ENCODE measurements around the gene LIMS2. TPM values are rescaled to one million over a fixed set of nuclear protein-coding genes. Genes with fewer than 3 reads are reported as not detected.

LIMS2 gene
- total and polyA plus RNA-seq, 2 of the 8 experiments (the other 6 are each of a cell fraction or from before 2014, with no cell fraction given), result 3.3 to 4.8 TPM

GRCh38 chr2:127637236-127637630, 38.1 kb downstream of the LIMS2 start:
- Histone ChIP-seq H3K9ac (replicated peaks in 1 of 4; ENCODE audit: extremely low read depth in 1 of 4, low read depth in 3 of 4, low read length in 3 of 4) (no peak overlapping the region), H3K9me3 (ENCODE audit: insufficient read depth in 2 of 2, low read depth in 1 of 2, low read length in 1 of 2) (no peaks in the 10 kb centered on the region), H2BK15ac (ENCODE audit: low read length) (no peak overlapping the region), H2BK12ac (ENCODE audit: low read depth, low read length) (peak overlapping the region; percentile 55; the same call in 1 of the 2 replicates), H3K18ac (ENCODE audit: extremely low read depth, low read length) (peak overlapping the region; percentile 78; the same call in 1 of the 2 replicates), H2BK120ac (replicated peaks; ENCODE audit: low read depth, low read length) (peak overlapping the region; percentile 41), H4K20me1 (replicated peaks in 1 of 2; ENCODE audit: control insufficient read depth in 1 of 2, insufficient read depth in 2 of 2, low read length in 2 of 2) (no peaks in the 10 kb centered on the region), H2BK20ac (ENCODE audit: low read length) (no peak overlapping the region), H3K56ac (replicated peaks; ENCODE audit: insufficient read length, low read depth, low read length) (no peak overlapping the region), H3K36me3 (ENCODE audit: control insufficient read depth in 2 of 4, insufficient read depth in 4 of 4, low read length in 3 of 4) (no peaks in the 10 kb centered on the region), H3K4me1 (replicated peaks in 1 of 4; ENCODE audit: control insufficient read depth in 3 of 4, insufficient read depth in 4 of 4, low read length in 3 of 4) (peaks cover 0 to 19% (median 7%) of the 10 kb centered on the region in 4 experiments; a peak in 6 of 7 replicates), H2AK5ac (ENCODE audit: low read depth, low read length) (0 out of 2 replicates have a peak overlapping the region, but pooled peaks have one; percentile 24), H3K79me1 (ENCODE audit: low read depth, low read length) (no peaks in the 10 kb centered on the region), H3K4me3 (ENCODE audit: extremely low read depth in 1 of 4, insufficient read depth in 2 of 4, low read depth in 3 of 4, low read length in 4 of 4) (no peak overlapping the region), H3K27me3 (replicated peaks in 1 of 4; ENCODE audit: control insufficient read depth in 3 of 4, extremely low read depth in 1 of 4, insufficient read depth in 3 of 4, low read length in 3 of 4) (no peaks in the 10 kb centered on the region), H4K91ac (replicated peaks; ENCODE audit: insufficient read length, low read length) (peak overlapping the region; percentile 55), H3K4ac (replicated peaks; ENCODE audit: insufficient read length, low read depth, low read length) (peak overlapping the region; percentile 87), H4K8ac (ENCODE audit: extremely low read depth, insufficient read depth, low read length) (no peak overlapping the region), H3K79me2 (ENCODE audit: control insufficient read depth in 1 of 2, insufficient read depth in 2 of 2, low read length in 2 of 2) (no peaks in the 10 kb centered on the region), H2AFZ (ENCODE audit: low read length) (no peak overlapping the region), H3K27ac (ENCODE audit: low read depth, low read length) (no peak overlapping the region), H3K4me2 (ENCODE audit: insufficient read depth in 1 of 2, low read depth in 2 of 2, low read length in 2 of 2) (0 out of 4 replicates have a peak overlapping the region, but pooled peaks have one; percentile 14 to 39), H4K5ac (ENCODE audit: insufficient read length, low read depth, low read length) (no peak overlapping the region), H3K14ac (ENCODE audit: insufficient read length) (no peak overlapping the region), H3K23me2 (ENCODE audit: low read depth, low read length) (no peaks in the 10 kb centered on the region), H2BK5ac (ENCODE audit: low read depth, low read length) (peak overlapping the region; percentile 47), H3K23ac (ENCODE audit: insufficient read length) (no peak overlapping the region)
- WGBS, 2 experiments (ENCODE audit: extremely low coverage in 1 of 2, insufficient coverage in 1 of 2, insufficient read length in 1 of 2, insufficient replicate concordance in 2 of 2, low coverage in 1 of 2, low lambda C conversion rate in 2 of 2, missing lambda C conversion rate in 1 of 2), result 76% methylated on average over 10 of the region's 13 CpGs; no CpG with 5 or more reads in 1 of the 2 experiments
- DNase-seq (ENCODE audit: low read depth in 1 of 2, low spot score in 2 of 2) (no peak), FAIRE-seq (no peak)
- POLR2A ChIA-PET (ENCODE audit: partially characterized antibody), result no interaction called here
- TF ChIP-seq CTBP2 (IDR thresholded peaks at IDR 0.05; ENCODE audit: borderline replicate concordance, insufficient read depth, insufficient read length, low read length) (no peak), SAP30 (IDR thresholded peaks at IDR 0.05; ENCODE audit: insufficient read depth, insufficient replicate concordance, low read length) (no peak), PHF8 (conservative IDR thresholded peaks at IDR 0.05; ENCODE audit: low read depth, low read length) (no peak), GTF2F1 (IDR thresholded peaks at IDR 0.05; ENCODE audit: borderline replicate concordance, low read depth, low read length) (no peak), EZH2 (IDR thresholded peaks at IDR 0.05; ENCODE audit: low read depth, low read length, severe bottlenecking) (no peak), BACH1 (IDR thresholded peaks at IDR 0.05; ENCODE audit: low read length) (no peak), HDAC2 (IDR thresholded peaks at IDR 0.05; ENCODE audit: borderline replicate concordance in 1 of 2, low read depth in 2 of 2, low read length in 2 of 2) (no peak), TAF1 (IDR thresholded peaks at IDR 0.05; ENCODE audit: low read depth, low read length) (no peak), SP1 (IDR thresholded peaks at IDR 0.05; ENCODE audit: low read depth, low read length) (no peak)
- CTCF ChIA-PET (ENCODE audit: partially characterized antibody), result interaction anchor here (1.0 to 9.8 kb wide), 6 partner anchors 8 to 44 kb away, joined by 3 to 114 read pairs (median 26); partner anchors contain the start of gene GPR17
